ENCODE results near the gene TMEM18. TPM values are rescaled to one million over a fixed set of nuclear protein-coding genes. Genes with fewer than 3 reads are reported as not detected.

TMEM18 gene
- polyA plus RNA-seq, 1 donor from 2014 or later = 58.6 TPM

DNA sequence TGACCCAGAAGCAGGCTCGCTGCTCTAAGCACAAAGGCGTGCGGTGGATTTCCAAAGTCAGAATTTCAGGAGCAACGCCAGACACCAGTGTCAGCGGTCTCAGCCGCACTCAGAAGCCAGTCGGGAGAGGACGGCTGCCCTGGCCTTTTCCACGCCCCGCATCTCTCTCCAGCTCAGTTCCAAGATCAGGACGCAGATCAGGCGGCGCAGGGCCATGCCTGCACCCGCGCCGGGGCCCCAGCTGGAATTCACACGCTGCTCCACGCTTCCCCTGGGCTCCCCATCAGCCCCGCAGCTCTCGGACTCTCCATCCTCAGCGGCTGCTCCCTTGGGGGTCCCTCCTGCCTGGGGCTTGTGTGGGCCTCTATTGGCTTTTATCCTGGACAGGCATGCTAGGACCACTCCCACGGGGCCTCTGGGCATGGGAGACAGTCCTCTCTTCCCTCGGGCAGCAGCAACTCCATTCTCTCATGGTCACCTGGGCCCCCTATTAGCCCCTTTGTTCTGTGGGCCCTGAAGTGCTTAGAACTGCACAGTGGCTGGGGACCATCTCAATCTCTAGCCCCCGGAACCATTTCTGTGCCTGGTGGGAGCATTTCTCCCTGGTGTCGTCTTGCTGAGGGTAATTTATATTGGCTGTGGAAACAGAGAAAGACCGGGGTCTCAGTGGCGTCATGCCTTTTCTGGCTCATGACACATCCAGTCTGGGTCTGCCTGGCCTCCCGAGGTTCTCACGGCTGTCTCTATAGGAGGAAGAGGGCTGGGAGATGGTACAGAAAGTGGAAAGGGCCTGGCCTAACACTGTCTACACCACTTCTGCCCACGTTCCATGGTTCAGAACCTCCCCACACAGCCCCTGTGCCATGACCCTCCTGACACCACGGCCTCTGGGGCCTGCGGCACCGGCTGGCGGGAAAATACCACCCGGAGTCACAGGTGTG is 14.9 kb upstream of the TMEM18 start:
- Histone ChIP-seq H3K4me3 (ENCODE audit: low read length) (no peak overlapping the region), H3F3A (ENCODE audit: insufficient read depth, low read length, poor library complexity, severe bottlenecking) (no peaks in the 10 kb centered on the region), H3K9ac (ENCODE audit: low read length) (no peak overlapping the region)

More for the DNA sequence above, 14.9 kb upstream of the TMEM18 start:
- H3K36me3 ChIP-seq (ENCODE audit: insufficient read depth, low read length) = no peaks in the 10 kb centered on the region
- no peaks in the 10 kb centered on the region for H4K20me1 ChIP-seq (ENCODE audit: insufficient read depth)
- H3K9me3 ChIP-seq (ENCODE audit: low read length) = no peaks in the 10 kb centered on the region
- H3K27ac ChIP-seq (ENCODE audit: low read length) = no peak overlapping the region
- no peaks in the 10 kb centered on the region for H3K9me2 ChIP-seq (ENCODE audit: insufficient read depth, low read length)
- no peaks in the 10 kb centered on the region for H3K79me2 ChIP-seq (replicated peaks; ENCODE audit: insufficient read depth, low read length)
- no peaks in the 10 kb centered on the region for H3K27me3 ChIP-seq (ENCODE audit: insufficient read depth, low read depth, low read length)
- no peak overlapping the region for H2AFZ ChIP-seq (ENCODE audit: low read depth, low read length)
- no peak overlapping the region for H3K4me2 ChIP-seq (ENCODE audit: low read length)
- TF ChIP-seq REST (IDR thresholded peaks at IDR 0.05; ENCODE audit: borderline replicate concordance) (no peak), TAF1 (IDR thresholded peaks at IDR 0.05; ENCODE audit: low read depth) (no peak), EP300 (conservative IDR thresholded peaks at IDR 0.05; ENCODE audit: poor library complexity, severe bottlenecking) (no peak), CTCF (IDR thresholded peaks at IDR 0.05; ENCODE audit: poor library complexity, severe bottlenecking) (no peak), MXI1 (conservative IDR thresholded peaks at IDR 0.05; ENCODE audit: poor library complexity, severe bottlenecking) (no peak), EZH2 (IDR thresholded peaks at IDR 0.05; ENCODE audit: borderline replicate concordance, insufficient read depth, low read length, poor library complexity, severe bottlenecking) (no peak), SMC3 (conservative IDR thresholded peaks at IDR 0.05; ENCODE audit: poor library complexity) (no peak), POLR2AphosphoS5 (IDR thresholded peaks at IDR 0.05) (no peak), RAD21 (conservative IDR thresholded peaks at IDR 0.05) (no peak)

Data from neural cell (in vitro differentiated cells).